ENCODE measurements around the gene LMO1.
A peak's percentile ranks its signal among the peaks of the same experiment; 100 is the strongest.

The LMO1 gene

GRCh38 chr11:8242499-8243280 lies 21.0 kb downstream of the LMO1 start:
- DNase-seq = no peak

- DNase-seq = no peak
These were observed 21.6 kb downstream of the LMO1 start for GRCh38 chr11:8242118-8242475.

- DNase-seq = no peak
These were observed 22.1 kb downstream of the LMO1 start for GRCh38 chr11:8241373-8242117.

GRCh38 chr11:8239536-8240228 lies 24.0 kb downstream of the LMO1 start:
- no peak for DNase-seq

GRCh38 chr11:8239040-8239439 lies 24.6 kb downstream of the LMO1 start:
- DNase-seq = no peak

GRCh38 chr11:8237453-8237852 lies 26.2 kb downstream of the LMO1 start:
- DNase-seq = no peak

GRCh38 chr11:8235925-8236324 lies 27.8 kb downstream of the LMO1 start:
- DNase-seq = no peak

GRCh38 chr11:8234910-8235309 lies 28.8 kb downstream of the LMO1 start:
- DNase-seq = no peak

- no peak for DNase-seq
These were observed 29.3 kb downstream of the LMO1 start for GRCh38 chr11:8234425-8234821.

GRCh38 chr11:8233691-8234424 lies 29.8 kb downstream of the LMO1 start:
- DNase-seq = no peak

GRCh38 chr11:8232849-8233606 lies 30.6 kb downstream of the LMO1 start:
- DNase-seq = no peak

GRCh38 chr11:8232414-8232813 lies 31.3 kb downstream of the LMO1 start:
- no peak for DNase-seq

GRCh38 chr11:8231979-8232378 lies 31.7 kb downstream of the LMO1 start:
- no peak for DNase-seq

- no peak for DNase-seq
These were observed 32.5 kb downstream of the LMO1 start for GRCh38 chr11:8230921-8231847.

- no peak for DNase-seq
These were observed 33.4 kb downstream of the LMO1 start for GRCh38 chr11:8230178-8230859.

- DNase-seq = peak; percentile 63
These were observed 34.1 kb downstream of the LMO1 start for GRCh38 chr11:8229299-8230177.

GRCh38 chr11:8228231-8228630 lies 35.4 kb downstream of the LMO1 start:
- no peak for DNase-seq

GRCh38 chr11:8227156-8228152 lies 36.2 kb downstream of the LMO1 start:
- no peak for DNase-seq

Measured in NCI-H2107 (cell line).